GM18520 (cell line): ENCODE measurements around the gene STK16.

Experiments used
- ATAC-seq: cut with Tn5 transposase; IDR thresholded peaks from one replicate; pipeline ENCODE4 v1.9.1; 2021; ENCODE audit not compliant: unreplicated experiment

STK16 gene

DNA sequence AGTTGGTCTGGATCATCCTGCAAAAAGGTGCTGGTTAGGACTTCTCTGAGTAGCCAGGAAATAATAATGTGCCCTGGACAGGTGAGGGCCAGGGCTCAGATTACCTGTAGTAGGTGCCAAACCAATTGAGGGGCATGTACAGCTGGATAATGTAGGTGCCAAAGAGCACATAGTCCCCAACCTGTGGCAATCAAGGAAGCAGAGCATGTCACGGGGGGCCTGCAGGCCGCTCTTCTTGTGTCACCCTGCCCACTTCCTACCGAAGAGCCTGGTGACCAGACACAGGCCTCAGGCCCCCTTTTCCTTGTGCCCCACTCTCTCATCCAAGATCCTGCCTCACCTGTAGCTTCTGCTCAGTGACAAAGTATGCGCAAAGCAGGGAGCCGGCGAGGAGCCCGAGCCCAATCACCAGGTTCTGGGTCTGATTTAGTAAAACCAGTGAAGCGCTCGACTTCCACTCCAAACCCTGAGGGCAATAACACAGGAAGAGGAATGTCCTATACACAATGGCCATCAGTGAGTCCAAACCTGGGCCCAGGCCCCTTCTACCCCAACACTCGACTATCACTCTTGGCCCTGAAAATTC, 31.7 kb upstream of the STK16 start:
- ATAC-seq: no peak

GRCh38 chr2:219214141-219214540, 31.1 kb upstream of the STK16 start:
- no peak for ATAC-seq

- ATAC-seq: no peak
These were observed 30.5 kb upstream of the STK16 start for GRCh38 chr2:219214786-219215185.

GRCh38 chr2:219215871-219216534, 29.3 kb upstream of the STK16 start:
- ATAC-seq: no peak

DNA sequence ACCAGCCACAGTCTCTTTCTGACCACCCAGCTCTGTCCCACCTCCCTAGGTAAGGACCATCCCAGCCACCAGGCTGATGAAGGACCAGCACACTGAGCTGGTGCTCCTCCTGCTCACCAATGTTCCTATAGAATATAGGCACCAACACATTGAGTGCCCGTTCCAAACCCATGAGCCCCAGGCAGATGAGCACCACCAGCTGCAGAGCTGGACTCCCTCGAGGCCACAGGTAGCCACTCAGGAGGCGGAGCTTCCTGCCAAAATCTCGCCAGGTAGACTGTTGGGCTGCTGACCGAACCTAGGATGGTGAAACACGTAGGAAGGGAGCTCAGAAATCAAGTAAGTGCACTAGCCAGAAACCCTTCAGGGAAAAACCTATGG, 28.8 kb upstream of the STK16 start:
- ATAC-seq: no peak

GRCh38 chr2:219218217-219218731, 27.0 kb upstream of the STK16 start:
- peak; percentile 11 for ATAC-seq

- ATAC-seq: peak; percentile 57
These were observed 26.3 kb upstream of the STK16 start, which contains the start of gene ABCB6 for GRCh38 chr2:219218732-219219701. Gene ABCB6, minus strand, starts transcription at chr2:219218958. Its CDS starts 285 bp downstream, at chr2:219218673.

DNA sequence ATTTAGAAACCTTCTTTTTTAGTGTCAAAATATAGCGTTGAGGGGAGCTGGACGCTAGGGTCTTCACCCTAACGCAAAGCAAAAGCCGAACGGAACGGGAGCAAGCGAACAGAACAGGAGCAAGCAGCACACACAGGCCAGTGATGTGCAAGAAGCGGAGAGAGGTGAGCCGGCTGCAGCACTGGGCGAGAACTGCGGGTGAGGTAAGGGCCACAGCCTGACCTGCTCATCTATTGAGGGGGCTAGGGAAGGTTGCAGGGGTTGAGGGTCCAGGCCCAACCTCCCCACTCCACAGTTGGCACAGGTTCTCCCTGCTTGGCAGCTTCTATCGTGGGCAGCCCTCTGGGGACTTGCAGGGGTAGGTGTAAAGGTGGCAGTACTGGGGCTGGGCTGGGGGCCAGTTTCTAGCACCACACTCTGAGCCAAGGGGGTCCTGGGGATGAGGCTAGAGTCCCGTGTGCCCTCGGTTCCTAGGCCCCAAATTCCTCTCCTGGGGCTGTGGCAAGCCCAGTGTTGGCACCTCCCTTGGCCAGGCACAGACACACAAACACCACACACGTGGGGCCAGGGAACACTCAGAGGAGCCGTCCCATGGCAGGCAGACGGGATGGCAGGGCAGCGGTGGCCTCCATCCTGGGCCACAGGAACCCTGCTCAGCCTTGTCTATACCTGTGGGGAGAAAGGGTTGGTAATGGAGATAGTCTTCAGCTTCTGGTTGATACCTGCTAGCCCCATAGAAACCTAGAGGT, 25.3 kb upstream of the STK16 start:
- ATAC-seq: no peak

GRCh38 chr2:219220652-219221402, 24.5 kb upstream of the STK16 start:
- ATAC-seq: no peak

- no peak for ATAC-seq
These were observed 23.2 kb upstream of the STK16 start for GRCh38 chr2:219221957-219222518.

GRCh38 chr2:219223831-219224610, 21.3 kb upstream of the STK16 start:
- ATAC-seq: no peak

- no peak for ATAC-seq
These were observed 19.9 kb upstream of the STK16 start for GRCh38 chr2:219225350-219225749.

GRCh38 chr2:219228041-219228910, 17.0 kb upstream of the STK16 start:
- ATAC-seq: no peak

GRCh38 chr2:219228911-219229304, 16.4 kb upstream of the STK16 start:
- no peak for ATAC-seq

GRCh38 chr2:219229305-219230058, 15.8 kb upstream of the STK16 start, which contains the start of the genes ANKZF1 and ATG9A:
Gene ANKZF1, plus strand, starts transcription at chr2:219229806. Its CDS starts 452 bp downstream, at chr2:219230258.
Gene ATG9A, minus strand, starts transcription at chr2:219229636. Its CDS starts 1,612 bp downstream, at chr2:219228024.
- ATAC-seq: peak; percentile 90

DNA sequence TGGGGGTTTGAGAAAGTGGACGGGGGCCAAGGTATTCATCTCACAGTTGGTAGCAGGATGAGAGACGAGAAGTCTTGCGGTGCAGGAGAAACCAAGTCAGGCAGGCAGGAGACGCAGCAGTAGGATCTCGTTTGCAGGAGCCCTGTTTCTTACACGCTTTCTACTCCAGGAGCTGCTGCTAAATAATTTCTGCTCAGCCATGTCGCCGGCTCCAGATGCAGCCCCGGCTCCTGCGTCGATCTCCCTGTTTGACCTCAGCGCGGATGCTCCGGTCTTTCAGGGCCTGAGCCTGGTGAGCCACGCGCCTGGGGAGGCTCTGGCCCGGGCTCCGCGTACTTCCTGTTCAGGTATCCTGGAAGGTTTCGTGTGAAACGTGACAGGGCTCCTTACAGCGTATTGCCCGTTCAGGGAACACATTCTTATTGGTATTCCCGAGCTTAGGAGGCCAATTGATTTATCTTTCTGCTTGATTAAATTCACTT, 15.2 kb upstream of the STK16 start:
- ATAC-seq: no peak

- no peak for ATAC-seq
These were observed 10.9 kb upstream of the STK16 start for GRCh38 chr2:219234331-219234730.
